ENCODE results near the gene NDE1.
"Not testable (repeated sequence)": the region's sequence is repeated elsewhere in the genome, so short reads cannot be mapped to it uniquely, and the experiment has no call there.

The NDE1 gene

GRCh38 chr16:15621456-15621855 lies 28.6 kb upstream of the NDE1 start:
- no peak for DNase-seq (ENCODE audit: low spot score)

DNA sequence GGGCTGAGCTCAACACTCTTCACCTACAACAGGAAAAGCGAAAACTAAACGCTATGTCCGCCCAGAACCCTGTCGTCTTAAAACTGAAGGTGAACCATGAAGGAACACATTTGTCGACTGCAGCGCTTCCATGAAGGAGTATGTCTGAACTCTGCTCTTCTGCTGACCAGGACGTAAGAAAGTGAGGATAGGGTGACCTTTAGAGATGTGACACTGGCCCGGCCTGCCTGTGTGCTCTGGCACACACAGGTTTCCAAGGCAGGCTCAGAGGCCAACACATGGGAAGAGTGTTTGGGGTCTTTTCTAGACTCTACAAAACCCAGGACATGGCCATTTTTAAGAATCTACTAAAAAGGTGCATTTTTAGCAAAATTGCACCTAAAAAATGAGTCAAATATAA lies 28.2 kb upstream of the NDE1 start:
- DNase-seq (ENCODE audit: low spot score): no peak

DNA sequence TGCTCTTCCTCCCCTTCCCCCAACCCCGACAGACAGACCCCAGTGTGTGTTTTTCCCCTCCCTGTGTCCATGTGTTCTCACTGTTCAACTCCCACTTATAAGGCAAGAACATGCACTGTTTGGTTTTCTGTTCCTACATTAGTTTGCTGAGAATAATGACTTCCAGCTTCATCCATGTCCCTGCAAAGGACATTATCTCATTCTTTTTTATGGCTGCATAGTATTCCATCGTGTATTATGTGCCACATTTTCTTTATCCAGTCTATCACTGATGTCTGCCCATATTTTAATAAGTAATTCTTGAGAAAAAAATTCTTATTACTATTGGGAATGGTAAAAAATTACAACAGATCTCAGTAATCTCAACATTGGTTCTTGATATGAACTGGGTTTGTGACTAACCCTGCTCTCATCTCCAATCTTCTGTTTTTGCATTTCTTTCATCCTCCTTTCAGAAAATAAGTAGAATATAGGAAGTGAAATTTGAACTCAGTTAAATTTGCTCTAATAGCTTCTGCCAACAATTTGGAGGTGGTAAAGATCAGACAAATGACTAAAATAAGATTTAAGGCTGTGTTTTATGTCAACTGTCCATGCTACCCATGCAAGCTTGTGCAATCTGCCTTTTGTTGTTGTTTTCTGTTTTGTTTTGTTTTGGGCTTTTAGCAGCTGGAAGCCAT lies 18.2 kb upstream of the NDE1 start:
- no peak for DNase-seq (ENCODE audit: low spot score)

DNA sequence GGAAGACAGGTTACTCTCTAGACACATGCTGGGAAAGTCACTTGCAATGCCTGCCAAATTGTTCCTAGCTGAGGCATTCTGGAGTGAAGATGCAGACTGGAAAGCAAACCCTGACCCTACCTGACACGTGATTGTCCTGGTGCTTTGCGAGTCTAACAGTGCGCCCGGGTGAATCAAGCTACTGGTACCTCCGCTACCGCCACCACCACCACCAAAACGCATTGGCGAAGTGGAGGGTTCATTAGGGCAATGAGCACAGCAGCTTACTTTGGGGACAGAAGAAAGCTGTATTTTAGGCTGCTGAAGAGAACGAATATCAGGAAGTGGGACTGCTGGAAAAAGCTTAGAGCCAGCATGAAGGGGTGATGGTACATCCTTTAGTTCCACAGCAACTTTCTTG lies 14.1 kb upstream of the NDE1 start:
- no peak for DNase-seq (ENCODE audit: low spot score)

DNA sequence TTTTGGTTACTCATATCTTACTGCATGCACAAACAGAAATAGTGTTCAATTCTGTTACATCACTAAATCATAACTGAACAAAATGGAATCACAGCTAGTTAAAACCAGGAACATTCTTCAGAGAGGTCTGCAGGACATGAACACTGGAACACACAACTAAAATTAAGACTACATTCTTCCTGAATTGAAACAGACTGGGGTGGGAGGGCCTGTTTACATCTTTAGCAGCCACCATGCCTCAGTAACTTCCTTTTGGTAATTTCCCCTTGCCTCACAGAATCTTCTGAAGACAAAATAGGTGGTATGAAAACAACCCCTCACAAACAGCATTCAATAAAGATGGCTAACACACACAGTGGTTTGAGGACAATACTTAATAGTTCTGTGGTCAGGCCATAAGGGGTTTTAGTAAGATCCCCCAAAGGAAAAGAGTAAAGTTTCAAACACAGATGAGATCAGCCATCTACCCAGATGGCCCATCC lies 13.6 kb upstream of the NDE1 start:
- no peak for DNase-seq (ENCODE audit: low spot score)

GRCh38 chr16:15639061-15639568 lies 10.9 kb upstream of the NDE1 start:
- no peak for DNase-seq (ENCODE audit: low spot score)

GRCh38 chr16:15640966-15641365 lies 9.1 kb upstream of the NDE1 start:
- DNase-seq (ENCODE audit: low spot score): no peak

DNA sequence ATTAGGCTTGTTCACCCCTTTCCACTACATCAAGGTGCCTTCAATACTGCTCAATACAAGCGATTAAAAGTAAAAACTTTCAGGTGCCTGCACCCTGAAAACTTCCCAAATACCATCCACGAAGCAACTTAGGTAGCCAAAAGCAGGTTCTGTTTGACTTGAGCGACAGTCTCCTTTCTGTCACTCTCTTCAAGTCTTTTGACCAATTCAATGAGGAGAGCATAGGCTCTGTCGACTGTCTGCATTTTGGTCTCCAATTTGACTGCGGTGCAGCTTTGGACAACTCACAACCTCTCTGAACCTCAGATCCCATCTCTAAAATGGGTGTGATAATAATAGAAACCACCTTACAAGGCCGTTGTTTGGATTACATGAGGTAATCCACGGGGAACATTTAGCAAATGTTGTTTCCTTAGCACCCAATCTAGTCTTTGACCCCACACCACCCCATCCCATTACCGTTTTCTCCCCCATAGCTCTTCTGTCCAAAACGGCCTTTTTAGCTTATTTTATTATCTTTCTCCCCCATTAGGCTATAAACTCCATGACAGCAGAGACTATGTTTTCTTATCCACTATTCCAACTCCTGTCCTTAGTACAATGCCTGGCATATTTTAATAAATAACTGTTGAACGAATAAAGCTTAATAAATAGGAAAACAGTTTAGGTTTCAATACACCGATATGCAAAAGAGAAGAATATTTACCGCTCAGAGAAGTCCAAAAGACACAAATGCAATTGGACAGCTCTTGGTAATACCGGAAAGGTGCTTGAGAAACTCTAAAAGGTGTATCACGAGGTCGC lies 8.1 kb upstream of the NDE1 start:
- DNase-seq (ENCODE audit: low spot score): no peak

DNA sequence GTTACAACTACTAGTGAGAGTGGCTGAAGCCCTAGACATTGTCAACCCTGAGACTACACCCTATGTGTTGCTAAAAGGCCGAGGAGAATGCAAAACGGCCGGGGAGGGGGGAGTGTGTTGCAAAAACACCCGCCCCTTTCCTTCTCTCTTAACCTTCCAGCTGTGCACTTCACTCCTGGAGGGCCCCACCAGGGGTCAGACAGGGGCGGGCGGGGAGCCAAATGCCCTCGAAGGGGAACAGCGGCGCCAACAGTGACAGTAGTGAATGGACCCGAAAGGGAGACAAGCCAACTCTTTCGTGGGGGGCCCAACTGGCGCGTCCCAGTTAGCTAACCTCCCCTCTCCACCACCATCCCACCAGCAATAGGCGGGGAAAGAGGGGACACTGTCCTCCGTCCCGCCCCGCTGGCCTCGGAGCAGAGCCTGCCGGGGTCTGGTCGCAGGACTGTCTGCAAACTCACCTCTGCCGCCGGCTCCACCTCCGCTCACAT lies 7.4 kb upstream of the NDE1 start:
- DNase-seq (ENCODE audit: low spot score): peak; percentile 64

DNA sequence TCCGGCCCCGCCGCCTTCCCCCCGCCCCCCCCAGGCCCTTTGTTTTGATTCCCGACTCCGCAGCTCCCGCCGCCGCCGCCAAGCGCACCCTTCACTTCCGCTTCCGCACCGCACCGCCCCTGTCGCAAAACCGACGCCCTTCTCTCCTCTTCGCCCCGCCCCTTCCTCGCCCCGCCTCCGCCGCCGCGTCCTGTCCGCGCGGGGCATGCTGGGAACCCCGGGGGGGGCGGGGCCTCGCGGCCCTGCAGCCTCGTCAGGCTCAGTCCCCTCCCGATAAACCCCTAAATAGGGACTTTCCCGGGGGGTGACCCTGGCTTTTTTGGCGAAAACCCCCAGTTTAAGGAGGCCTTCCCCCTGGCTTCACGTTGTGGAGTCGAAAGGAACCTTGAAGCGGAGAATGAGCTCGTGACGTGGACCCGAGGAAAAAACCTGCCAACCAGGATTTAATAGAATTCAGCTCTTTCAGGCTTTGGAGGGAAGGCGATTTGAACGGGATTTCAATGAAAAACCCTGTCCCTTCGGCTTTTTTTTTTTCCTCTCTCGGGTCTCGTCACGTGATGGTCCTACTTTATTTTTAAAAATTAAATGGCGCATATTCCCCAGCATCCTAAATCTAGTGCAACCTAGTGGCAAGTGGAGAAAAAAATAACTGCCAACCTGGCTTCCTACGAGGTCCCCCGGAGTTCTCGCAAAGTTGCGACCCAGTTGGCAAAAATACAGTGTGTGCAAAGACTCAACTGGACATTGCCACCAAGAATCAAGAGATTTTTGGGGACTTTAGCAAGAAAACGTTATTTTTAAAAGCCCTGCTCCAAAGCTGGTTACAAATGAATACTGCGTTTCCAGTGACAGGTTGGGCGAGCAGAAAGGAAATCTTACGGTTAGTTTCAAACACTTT lies 6.7 kb upstream of the NDE1 start, which contains the start of gene MARF1:
Gene MARF1, minus strand, starts transcription at position 107 of the 898 bp plus-strand sequence. CDS start 3,921 bp downstream, outside the sequence.
- DNase-seq (ENCODE audit: low spot score): peak; percentile 89

DNA sequence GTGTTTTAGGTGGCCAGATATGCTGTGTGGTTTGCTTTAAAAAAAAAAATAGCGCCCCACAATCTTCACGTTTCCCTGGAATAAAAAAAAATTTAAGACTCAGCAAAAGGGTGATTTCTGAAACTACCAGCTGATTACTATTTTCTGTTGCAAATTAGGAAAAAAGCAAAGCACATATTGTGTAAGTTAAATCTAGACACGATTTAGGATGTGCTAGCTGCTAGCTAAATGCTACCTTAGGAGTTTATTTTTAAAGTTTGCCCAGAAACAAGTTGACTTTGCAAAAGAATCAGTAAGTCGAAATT lies 6.1 kb upstream of the NDE1 start:
- DNase-seq (ENCODE audit: low spot score): no peak

DNA sequence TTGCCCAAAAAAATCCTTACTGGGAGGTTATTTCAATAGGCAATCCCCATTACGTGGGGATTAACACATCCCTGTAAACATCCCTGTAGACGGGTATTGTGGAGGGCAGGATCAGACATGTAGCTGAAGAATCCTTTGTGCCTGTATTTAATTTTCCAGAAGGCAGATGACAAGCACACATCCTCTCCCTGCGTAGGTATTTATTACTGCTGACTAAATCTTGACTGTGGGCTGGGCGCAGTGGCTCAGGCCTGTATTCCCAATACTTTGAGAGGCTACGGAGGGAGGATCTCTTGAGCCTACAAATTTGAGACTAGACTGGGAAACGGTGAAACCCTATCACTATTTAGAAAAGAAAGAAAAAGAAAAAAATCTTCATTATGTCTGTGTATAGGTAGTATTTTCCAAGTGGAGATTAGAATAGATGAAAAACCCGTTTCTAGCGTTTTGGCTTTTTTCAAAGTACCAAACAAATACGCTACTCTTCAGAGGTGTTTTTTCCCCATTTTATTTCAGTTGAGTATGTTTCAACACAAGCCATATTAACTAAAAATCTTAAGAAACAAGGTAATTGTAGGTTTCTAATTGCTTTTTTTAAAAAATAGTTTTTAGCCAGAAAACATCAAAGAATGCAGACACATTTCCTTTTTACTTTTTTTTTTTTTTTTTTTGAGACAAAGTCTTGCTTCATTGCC lies 5.6 kb upstream of the NDE1 start:
- DNase-seq (ENCODE audit: low spot score): no peak

GRCh38 chr16:15644962-15645465 lies 5.0 kb upstream of the NDE1 start:
- not testable (repeated sequence) for DNase-seq (ENCODE audit: low spot score)

DNA sequence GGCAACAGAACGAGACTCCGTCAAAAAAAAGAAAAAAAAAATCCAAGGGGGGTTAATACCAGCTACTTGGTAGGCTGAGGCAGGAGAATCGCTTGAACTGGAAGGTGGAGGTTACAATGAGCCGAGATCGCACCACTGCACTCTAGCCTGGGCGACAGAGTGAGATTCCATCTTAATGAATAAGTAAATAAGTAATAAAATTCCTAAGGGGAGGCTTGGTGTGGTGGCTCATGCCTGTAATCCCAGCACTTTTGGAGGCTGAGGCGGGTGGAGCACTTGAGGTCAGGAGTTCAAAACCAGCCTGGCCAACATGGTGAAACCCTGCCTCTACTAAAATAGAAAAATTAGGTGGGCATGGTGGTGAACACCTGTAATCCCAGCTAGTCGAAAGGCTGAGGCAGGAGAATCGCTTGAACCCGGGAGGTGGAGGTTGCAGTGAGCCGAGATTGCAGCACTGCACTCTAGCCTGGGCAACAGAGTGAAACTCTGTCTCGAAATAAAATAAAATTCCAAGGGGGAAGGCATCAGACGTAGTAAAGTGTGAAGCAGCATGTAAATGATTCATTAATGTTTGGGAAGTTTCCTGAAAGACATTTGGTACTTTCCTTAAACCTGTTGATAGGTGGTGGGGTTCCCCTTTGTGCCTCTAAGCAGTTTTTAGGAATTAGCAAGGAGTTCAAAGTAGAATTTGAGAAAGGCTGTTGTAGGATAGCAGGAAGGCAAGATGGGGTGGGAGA lies 3.3 kb upstream of the NDE1 start:
- DNase-seq (ENCODE audit: low spot score): not testable (repeated sequence)

- no peak for DNase-seq (ENCODE audit: low spot score)
These were observed 2.6 kb upstream of the NDE1 start for GRCh38 chr16:15647294-15648014.

- DNase-seq (ENCODE audit: low spot score): no peak
These were observed 1.8 kb upstream of the NDE1 start for GRCh38 chr16:15648135-15648730.

DNA sequence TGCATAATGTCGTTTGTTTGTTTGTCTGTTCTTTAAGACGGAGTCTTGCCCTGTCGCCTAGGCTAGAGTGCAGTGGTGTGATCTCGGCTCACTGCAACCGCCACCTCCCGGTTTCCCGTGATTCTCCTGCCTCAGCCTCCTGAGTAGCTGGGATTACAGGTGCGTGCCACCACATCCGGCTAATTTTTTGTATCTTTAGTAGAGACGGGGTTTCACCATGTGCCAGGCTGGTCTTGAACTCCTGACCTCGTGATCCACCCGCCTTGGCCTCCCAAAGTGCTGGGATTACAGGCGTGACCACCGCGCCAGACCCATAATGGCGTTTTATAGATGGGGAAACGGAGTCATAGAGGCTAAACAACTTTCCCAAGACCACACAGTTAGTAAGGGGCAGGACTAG lies 734 bp upstream of the NDE1 start:
- DNase-seq (ENCODE audit: low spot score): not testable (repeated sequence)

DNA sequence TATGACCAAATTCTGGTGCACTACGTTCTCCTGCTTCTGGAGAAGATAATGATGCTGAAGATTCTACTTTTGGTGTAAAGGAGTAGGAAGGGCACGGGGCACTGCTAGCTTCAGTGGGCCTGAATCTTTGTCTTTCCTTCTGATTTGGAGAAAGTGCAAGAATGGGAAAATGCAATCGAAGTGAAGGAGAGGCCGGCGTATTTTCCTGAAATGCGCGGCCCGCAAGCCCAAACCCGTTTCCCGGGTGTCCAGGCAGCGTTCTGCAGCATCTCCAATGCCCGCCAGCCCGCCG lies 372 bp upstream of the NDE1 start:
- DNase-seq (ENCODE audit: low spot score): no peak

GRCh38 chr16:15650698-15651171 lies 690 bp downstream of the NDE1 start:
- peak; percentile 67 for DNase-seq (ENCODE audit: low spot score)

Measured in iPS-NIHi11 (cell line).